Fibroblast of lung (primary cell): ENCODE measurements around the gene RANBP3. TPM values are rescaled to one million over a fixed set of nuclear protein-coding genes. Genes with fewer than 3 reads are reported as not detected.
"Not testable (repeated sequence)": the region's sequence is repeated elsewhere in the genome, so short reads cannot be mapped to it uniquely, and the experiment has no call there.

Experiments used
- DNase-seq, 2 donors: peaks; one replicate each; pipeline versions ENCODE4 v3.0.0 to v3.0.0-alpha.2; 2010; ENCODE audit warnings: low read depth in 2 of 2
- H2AFZ ChIP-seq: 2 replicates; pipeline ENCODE4 v1.5.1; 2012; ENCODE audit warnings: low read length, control low read depth, inconsistent platforms
- H3K27ac ChIP-seq: 2 replicates; pipeline ENCODE4 v1.5.1; 2011; ENCODE audit warnings: low read length, control low read depth; ENCODE audit not compliant: insufficient read depth
- H3K27me3 ChIP-seq: 2 replicates; pipeline ENCODE4 v1.5.1; 2011; ENCODE audit warnings: mild to moderate bottlenecking, low read length; ENCODE audit not compliant: control insufficient read depth, insufficient read depth
- H3K36me3 ChIP-seq: 2 replicates; pipeline ENCODE4 v1.5.1; 2011; ENCODE audit warnings: low read length; ENCODE audit not compliant: control insufficient read depth, insufficient read depth
- H3K4me1 ChIP-seq: 2 replicates; pipeline ENCODE4 v1.5.1; 2011; ENCODE audit warnings: low read length; ENCODE audit not compliant: control insufficient read depth, insufficient read depth; ENCODE audit errors: extremely low read depth
- H3K4me2 ChIP-seq: 2 replicates; pipeline ENCODE4 v1.5.1; 2011; ENCODE audit warnings: low read length, control low read depth; ENCODE audit not compliant: insufficient read depth; ENCODE audit errors: extremely low read depth
- H3K4me3 ChIP-seq, 4 experiments: fragments of 200-600 bp in 1 of 4; sonication (generic) in 1 of 4; replicated peaks in 1 of 4; 2 replicates each; pipeline ENCODE4 v1.5.1; 2011 to 2016; ENCODE audit warnings: low read length in 4 of 4, low read depth in 3 of 4, mild to moderate bottlenecking in 3 of 4, control low read depth in 2 of 4, inconsistent platforms in 1 of 4, mixed read lengths in 1 of 4; ENCODE audit not compliant: insufficient read depth in 1 of 4; ENCODE audit errors: control extremely low read depth in 1 of 4
- H3K79me2 ChIP-seq: 2 replicates; pipeline ENCODE4 v1.5.1; 2012; ENCODE audit warnings: mild to moderate bottlenecking, low read length, inconsistent platforms; ENCODE audit not compliant: control insufficient read depth, insufficient read depth
- H3K9ac ChIP-seq: 2 replicates; pipeline ENCODE4 v1.5.1; 2011; ENCODE audit warnings: mild to moderate bottlenecking, low read length, control low read depth; ENCODE audit not compliant: insufficient read depth
- H3K9me3 ChIP-seq: 2 replicates; pipeline ENCODE4 v1.5.1; 2012; ENCODE audit warnings: low read depth, low read length; ENCODE audit not compliant: control insufficient read depth, insufficient read depth
- H4K20me1 ChIP-seq: 2 replicates; pipeline ENCODE4 v1.5.1; 2011; ENCODE audit warnings: low read length; ENCODE audit not compliant: control insufficient read depth, insufficient read depth; ENCODE audit errors: extremely low read depth
- CTCF ChIP-seq, 2 donors: IDR thresholded peaks in 1 of 2; conservative IDR thresholded peaks in 1 of 2; 1 replicate in 1 of 2; 2 replicates in 1 of 2; pipeline ENCODE4 v1.5.1; 2011 to 2012; ENCODE audit warnings: low read length in 2 of 2, control low read depth in 1 of 2, inconsistent platforms in 1 of 2, low read depth in 1 of 2, mild to moderate bottlenecking in 1 of 2
- EZH2 ChIP-seq: IDR thresholded peaks from 2 replicates; pipeline ENCODE4 v1.5.1; 2012; ENCODE audit warnings: low read length, control low read depth, mild to moderate bottlenecking; ENCODE audit errors: missing control alignments
- polyA plus RNA-seq, 2 donors: library from polyadenylated mRNA; depleted of rRNA in 1 of 2; stranded (reverse) in 1 of 2; unstranded in 1 of 2; fragments of >200 nt; gene quantifications; 2 replicates each; pipeline ENCODE4 v1.2.1, GENCODE V29; 2011 to 2012; ENCODE audit warnings: missing spikeins in 1 of 2
- total RNA-seq: library from RNA; depleted of rRNA; stranded (reverse); fragments of >200 nt; gene quantifications from 2 replicates; pipeline ENCODE4 v1.2.1, GENCODE V29; 2014

The RANBP3 gene
- total and polyA plus RNA-seq, 2 donors (not counting 1 experiment from before 2014, with no cell fraction given) = 39.8 to 59.4 TPM

DNA sequence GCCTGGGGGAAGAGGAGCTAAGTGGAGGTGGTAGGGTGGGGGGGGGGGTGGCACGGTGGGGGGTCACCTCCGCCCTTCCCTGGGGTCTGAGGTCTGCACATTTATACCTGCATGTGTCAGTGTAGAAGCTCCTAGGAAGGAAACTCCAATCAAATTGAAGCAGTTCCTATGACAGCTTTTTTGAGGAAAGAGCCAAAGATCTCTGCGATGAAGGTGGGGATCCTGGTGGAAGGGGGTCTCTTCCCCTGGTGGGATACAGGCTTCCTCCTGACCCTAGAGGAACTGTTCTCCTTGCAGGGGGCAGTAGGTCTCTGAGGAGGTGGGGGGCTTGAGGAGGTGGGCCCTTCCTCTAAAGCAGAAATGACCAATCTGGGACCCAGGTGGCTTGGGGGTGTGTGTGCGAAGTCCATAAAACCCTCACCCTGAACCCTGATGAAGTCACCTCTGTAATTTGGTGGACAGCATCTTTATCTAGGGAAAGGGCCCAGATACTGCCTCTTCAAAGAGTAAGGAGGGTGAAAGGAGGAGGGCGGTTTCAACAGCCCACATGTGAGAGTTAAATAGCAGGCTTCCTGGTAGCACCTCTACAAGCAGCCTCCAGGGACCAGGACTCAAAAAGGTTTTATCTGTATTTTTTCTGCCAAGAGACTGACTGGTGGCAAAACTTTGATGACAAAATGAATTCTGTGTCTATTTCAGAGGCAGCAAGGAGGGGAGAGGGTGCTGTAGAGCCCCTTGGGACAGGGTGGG lies 12.9 kb downstream of the RANBP3 start:
- Histone ChIP-seq H3K4me2 (no peak overlapping the region), H3K4me3 (no peak overlapping the region), H3K9ac (no peak overlapping the region), H3K27me3 (no peaks in the 10 kb centered on the region), H3K79me2 (peaks cover 89% of the 10 kb centered on the region), H2AFZ (no peak overlapping the region), H3K27ac (no peak overlapping the region), H3K36me3 (no peaks in the 10 kb centered on the region), H4K20me1 (no peaks in the 10 kb centered on the region), H3K4me1 (peaks cover 56% of the 10 kb centered on the region), H3K9me3 (no peaks in the 10 kb centered on the region)
- no peak for DNase-seq
- TF ChIP-seq EZH2 (no peak), CTCF (conservative IDR thresholded peaks at IDR 0.05 in 1 of 2, IDR thresholded peaks at IDR 0.05 in 1 of 2; ENCODE audit: low read depth in 1 of 2, low read length in 2 of 2) (no peak)

GRCh38 chr19:5963855-5964254 lies 14.1 kb downstream of the RANBP3 start:
- TF ChIP-seq EZH2 (no peak), CTCF (conservative IDR thresholded peaks at IDR 0.05 in 1 of 2, IDR thresholded peaks at IDR 0.05 in 1 of 2; ENCODE audit: low read depth in 1 of 2, low read length in 2 of 2) (no peak)
- peaks cover 90% of the 10 kb centered on the region for H3K79me2 ChIP-seq
- no peak overlapping the region for H3K9ac ChIP-seq
- no peak overlapping the region for H2AFZ ChIP-seq
- no peak overlapping the region for H3K27ac ChIP-seq
- no peaks in the 10 kb centered on the region for H3K27me3 ChIP-seq
- H3K4me3 ChIP-seq = no peak overlapping the region
- DNase-seq = no peak
- no peaks in the 10 kb centered on the region for H3K9me3 ChIP-seq
- H4K20me1 ChIP-seq = peaks cover 1% of the 10 kb centered on the region
- no peak overlapping the region for H3K4me2 ChIP-seq
- peaks cover 57% of the 10 kb centered on the region for H3K4me1 ChIP-seq
- no peaks in the 10 kb centered on the region for H3K36me3 ChIP-seq

DNA sequence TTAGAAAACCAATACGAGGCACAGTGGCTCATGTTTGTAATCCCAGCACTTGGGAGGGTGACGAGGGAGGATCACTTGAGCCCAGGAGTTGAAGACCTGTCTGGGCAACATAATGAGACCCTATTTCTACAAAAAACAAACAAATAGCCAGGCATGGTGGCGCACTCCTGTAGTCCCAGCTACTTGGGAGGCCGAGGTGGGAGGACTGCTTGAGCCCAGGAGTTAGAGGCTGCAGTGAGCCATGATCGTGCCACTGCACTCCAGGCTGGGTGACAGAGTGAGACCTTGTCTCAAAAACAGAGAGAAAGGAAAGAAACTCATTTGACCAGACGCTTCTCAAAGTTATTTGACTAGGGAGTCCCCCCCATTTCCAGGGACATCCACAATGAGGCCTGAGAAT lies 14.7 kb downstream of the RANBP3 start:
- not testable (repeated sequence) for H4K20me1 ChIP-seq, H3K27me3 ChIP-seq, H3K27ac ChIP-seq, H2AFZ ChIP-seq, H3K4me3 ChIP-seq, H3K36me3 ChIP-seq, DNase-seq, H3K4me2 ChIP-seq, H3K9me3 ChIP-seq, H3K9ac ChIP-seq
- Histone ChIP-seq H3K79me2 (peaks cover 90% of the 10 kb centered on the region), H3K4me1 (peaks cover 53% of the 10 kb centered on the region)
